GM20000 (cell line): ENCODE data around the gene OGFOD1.

Source experiments
- DNase-seq: peaks from one replicate; pipeline ENCODE4 v3.0.0; 2012; ENCODE audit warnings: low spot score
- CTCF ChIP-seq: IDR thresholded peaks from 2 replicates; pipeline ENCODE4 v1.5.1; 2012; ENCODE audit warnings: mild to moderate bottlenecking, control low read depth; ENCODE audit errors: extremely low read depth, missing control alignments

The OGFOD1 gene

GRCh38 chr16:56428091-56428490, 23.3 kb upstream of the OGFOD1 start:
- no peak for TF ChIP-seq CTCF
- no peak for DNase-seq

- DNase-seq = no peak
- no peak for TF ChIP-seq CTCF
Measured at GRCh38 chr16:56436258-56436657, 15.1 kb upstream of the OGFOD1 start.

GRCh38 chr16:56438038-56438437, 13.3 kb upstream of the OGFOD1 start:
- no peak for TF ChIP-seq CTCF
- DNase-seq = no peak

GRCh38 chr16:56447286-56447685, 4.1 kb upstream of the OGFOD1 start:
- no peak for TF ChIP-seq CTCF
- DNase-seq = no peak

GRCh38 chr16:56448005-56448404, 3.3 kb upstream of the OGFOD1 start:
- no peak for DNase-seq
- no peak for TF ChIP-seq CTCF

GRCh38 chr16:56450275-56450985, 924 bp upstream of the OGFOD1 start:
- TF ChIP-seq CTCF = no peak

GRCh38 chr16:56451753-56452689, 667 bp downstream of the OGFOD1 start:
- DNase-seq = peak; percentile 50
- no peak for TF ChIP-seq CTCF

More at GRCh38 chr16:56450275-56450985, 924 bp upstream of the OGFOD1 start:
- DNase-seq = peak; percentile 18
